Measurements from ENCODE around the gene DDX1.
"Not testable (repeated sequence)": the region's sequence is repeated elsewhere in the genome, so short reads cannot be mapped to it uniquely, and the experiment has no call there.

DNA sequence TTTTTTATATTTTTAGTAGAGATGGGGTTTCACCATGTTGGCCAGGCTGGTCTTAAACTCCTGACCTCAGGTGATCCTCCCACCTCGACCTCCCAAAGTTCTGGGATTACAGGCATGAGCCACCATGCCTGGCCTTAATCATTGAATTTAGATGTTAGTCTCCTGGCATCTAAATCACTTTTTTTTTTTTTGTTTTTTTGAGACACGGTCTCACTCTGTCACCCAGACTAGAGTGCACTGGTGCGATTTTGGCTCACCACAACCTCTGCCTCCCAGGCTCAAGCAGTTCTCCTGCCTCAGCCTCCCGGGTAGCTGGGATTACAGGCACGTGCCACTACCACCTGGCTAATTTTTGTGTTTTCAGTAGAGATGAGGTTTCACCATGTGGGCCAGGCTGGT, 29.8 kb downstream of the DDX1 start:
- TF ChIP-seq, protein P1, sequence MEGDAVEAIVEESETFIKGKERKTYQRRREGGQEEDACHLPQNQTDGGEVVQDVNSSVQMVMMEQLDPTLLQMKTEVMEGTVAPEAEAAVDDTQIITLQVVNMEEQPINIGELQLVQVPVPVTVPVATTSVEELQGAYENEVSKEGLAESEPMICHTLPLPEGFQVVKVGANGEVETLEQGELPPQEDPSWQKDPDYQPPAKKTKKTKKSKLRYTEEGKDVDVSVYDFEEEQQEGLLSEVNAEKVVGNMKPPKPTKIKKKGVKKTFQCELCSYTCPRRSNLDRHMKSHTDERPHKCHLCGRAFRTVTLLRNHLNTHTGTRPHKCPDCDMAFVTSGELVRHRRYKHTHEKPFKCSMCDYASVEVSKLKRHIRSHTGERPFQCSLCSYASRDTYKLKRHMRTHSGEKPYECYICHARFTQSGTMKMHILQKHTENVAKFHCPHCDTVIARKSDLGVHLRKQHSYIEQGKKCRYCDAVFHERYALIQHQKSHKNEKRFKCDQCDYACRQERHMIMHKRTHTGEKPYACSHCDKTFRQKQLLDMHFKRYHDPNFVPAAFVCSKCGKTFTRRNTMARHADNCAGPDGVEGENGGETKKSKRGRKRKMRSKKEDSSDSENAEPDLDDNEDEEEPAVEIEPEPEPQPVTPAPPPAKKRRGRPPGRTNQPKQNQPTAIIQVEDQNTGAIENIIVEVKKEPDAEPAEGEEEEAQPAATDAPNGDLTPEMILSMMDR (conservative IDR thresholded peaks at IDR 0.05; ENCODE audit: low read length), result not testable (repeated sequence)
- not testable (repeated sequence) for TF ChIP-seq EZH2phosphoT487 (IDR thresholded peaks at IDR 0.05; ENCODE audit: borderline replicate concordance)

All from Loucy (cell line).